ENCODE data around the gene MIS18A. TPM values are rescaled to one million over a fixed set of nuclear protein-coding genes. Genes with fewer than 3 reads are reported as not detected.

Gene MIS18A
- total RNA-seq, 3 donors from 2014 or later, result 6.6 to 16.3 (median 6.9) TPM

DNA sequence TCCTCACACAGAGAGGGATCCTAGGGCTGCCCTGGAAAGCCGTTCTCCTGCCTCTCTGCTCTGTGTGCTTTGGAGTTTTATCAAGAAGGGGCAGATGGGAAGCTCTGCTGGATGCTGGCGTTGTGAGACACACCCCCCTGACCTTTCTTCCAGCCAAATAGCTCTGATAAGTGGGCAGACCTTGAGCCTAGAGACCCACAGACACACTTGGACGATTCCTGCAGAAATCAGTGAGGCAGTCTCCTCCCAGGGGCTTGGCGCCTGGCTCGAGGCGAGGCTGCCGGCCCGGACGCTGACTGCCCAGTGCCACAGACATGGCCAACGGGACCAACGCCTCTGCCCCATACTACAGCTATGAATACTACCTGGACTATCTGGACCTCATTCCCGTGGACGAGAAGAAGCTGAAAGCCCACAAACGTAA, 19.8 kb upstream of the MIS18A start, which contains the start of gene MRAP:
Gene MRAP, plus strand, starts transcription at position 198 of the 424 bp plus-strand sequence. Its CDS starts 117 bp downstream, at position 315.
- ATAC-seq (no peak), DNase-seq (no peak)
- Histone ChIP-seq H3K9me3 (no peaks in the 10 kb centered on the region), H3K36me3 (ENCODE audit: low read depth) (no peaks in the 10 kb centered on the region), H3K4me3 (no peak within 1 kb of the TSS), H3K4me1 (ENCODE audit: low read depth) (no peaks in the 10 kb centered on the region)
- intact Hi-C loops (cut with DNase I, micrococcal nuclease), result no loop called here
- TF ChIP-seq, protein P1, sequence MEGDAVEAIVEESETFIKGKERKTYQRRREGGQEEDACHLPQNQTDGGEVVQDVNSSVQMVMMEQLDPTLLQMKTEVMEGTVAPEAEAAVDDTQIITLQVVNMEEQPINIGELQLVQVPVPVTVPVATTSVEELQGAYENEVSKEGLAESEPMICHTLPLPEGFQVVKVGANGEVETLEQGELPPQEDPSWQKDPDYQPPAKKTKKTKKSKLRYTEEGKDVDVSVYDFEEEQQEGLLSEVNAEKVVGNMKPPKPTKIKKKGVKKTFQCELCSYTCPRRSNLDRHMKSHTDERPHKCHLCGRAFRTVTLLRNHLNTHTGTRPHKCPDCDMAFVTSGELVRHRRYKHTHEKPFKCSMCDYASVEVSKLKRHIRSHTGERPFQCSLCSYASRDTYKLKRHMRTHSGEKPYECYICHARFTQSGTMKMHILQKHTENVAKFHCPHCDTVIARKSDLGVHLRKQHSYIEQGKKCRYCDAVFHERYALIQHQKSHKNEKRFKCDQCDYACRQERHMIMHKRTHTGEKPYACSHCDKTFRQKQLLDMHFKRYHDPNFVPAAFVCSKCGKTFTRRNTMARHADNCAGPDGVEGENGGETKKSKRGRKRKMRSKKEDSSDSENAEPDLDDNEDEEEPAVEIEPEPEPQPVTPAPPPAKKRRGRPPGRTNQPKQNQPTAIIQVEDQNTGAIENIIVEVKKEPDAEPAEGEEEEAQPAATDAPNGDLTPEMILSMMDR (IDR thresholded peaks at IDR 0.05), result no peak

GRCh38 chr21:32298148-32298559, 19.3 kb upstream of the MIS18A start:
- no peak overlapping the region for H3K4me3 ChIP-seq
- H3K4me1 ChIP-seq (ENCODE audit: low read depth), result no peaks in the 10 kb centered on the region
- TF ChIP-seq, protein P1 (IDR thresholded peaks at IDR 0.05), result no peak
- intact Hi-C loops (cut with DNase I, micrococcal nuclease), result no loop called here
- DNase-seq (no peak), ATAC-seq (no peak)
- no peaks in the 10 kb centered on the region for H3K9me3 ChIP-seq
- no peaks in the 10 kb centered on the region for H3K36me3 ChIP-seq (ENCODE audit: low read depth)

- DNase-seq (no peak), ATAC-seq (no peak)
- TF ChIP-seq, protein P1 (IDR thresholded peaks at IDR 0.05), result no peak
- Histone ChIP-seq H3K36me3 (ENCODE audit: low read depth) (no peaks in the 10 kb centered on the region), H3K9me3 (no peaks in the 10 kb centered on the region), H3K4me1 (ENCODE audit: low read depth) (no peaks in the 10 kb centered on the region), H3K4me3 (no peak overlapping the region)
- intact Hi-C loops (cut with DNase I, micrococcal nuclease), result no loop called here
These were observed 18.6 kb upstream of the MIS18A start for GRCh38 chr21:32297449-32297848.

- TF ChIP-seq, protein P1 (IDR thresholded peaks at IDR 0.05), result no peak
- H3K4me1 ChIP-seq (ENCODE audit: low read depth), result no peaks in the 10 kb centered on the region
- H3K36me3 ChIP-seq (ENCODE audit: low read depth), result no peaks in the 10 kb centered on the region
- DNase-seq (no peak), ATAC-seq (no peak)
- H3K4me3 ChIP-seq, result no peak overlapping the region
- intact Hi-C loops (cut with DNase I, micrococcal nuclease), result no loop called here
- no peaks in the 10 kb centered on the region for H3K9me3 ChIP-seq
These were observed 6.6 kb upstream of the MIS18A start for GRCh38 chr21:32285476-32285875.

DNA sequence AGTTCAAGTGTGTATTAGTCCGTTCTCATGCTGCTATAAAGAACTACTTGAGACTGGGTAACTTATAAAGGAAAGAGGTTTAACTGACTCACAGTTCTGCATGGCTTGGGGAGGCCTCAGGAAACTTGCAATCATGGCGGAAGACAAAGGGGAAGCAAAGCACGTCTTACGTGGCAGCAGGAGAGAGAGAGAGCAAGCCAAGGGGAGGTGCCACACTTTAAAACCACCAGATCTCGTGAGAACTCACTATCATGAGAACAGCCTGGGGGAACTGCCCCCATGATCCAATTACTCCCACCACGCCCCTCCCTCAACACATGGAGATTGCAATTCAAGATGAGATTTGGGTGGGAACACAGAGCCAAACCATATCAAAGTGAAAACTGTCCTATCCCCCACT, 4.1 kb upstream of the MIS18A start:
- Histone ChIP-seq H3K4me1 (ENCODE audit: low read depth) (peaks cover 13% of the 10 kb centered on the region), H3K9me3 (no peaks in the 10 kb centered on the region), H3K4me3 (no peak overlapping the region), H3K36me3 (ENCODE audit: low read depth) (no peaks in the 10 kb centered on the region)
- TF ChIP-seq, protein P1 (IDR thresholded peaks at IDR 0.05), result no peak
- ATAC-seq (no peak), DNase-seq (no peak)
- intact Hi-C loops (cut with DNase I, micrococcal nuclease), result no loop called here

- no peak overlapping the region for H3K4me3 ChIP-seq
- no peaks in the 10 kb centered on the region for H3K9me3 ChIP-seq
- DNase-seq, result no peak
- ATAC-seq, result no peak
- intact Hi-C loops (cut with DNase I, micrococcal nuclease), result no loop called here
- TF ChIP-seq, protein P1 (IDR thresholded peaks at IDR 0.05), result no peak
- H3K4me1 ChIP-seq (ENCODE audit: low read depth), result peaks cover 17% of the 10 kb centered on the region
- no peaks in the 10 kb centered on the region for H3K36me3 ChIP-seq (ENCODE audit: low read depth)
These were observed 2.7 kb upstream of the MIS18A start for GRCh38 chr21:32281531-32281930.
